GM23338 (cell line): Measurements from ENCODE around the gene AKAP7. TPM values are rescaled to one million over a fixed set of nuclear protein-coding genes. Genes with fewer than 3 reads are reported as not detected.

Source experiments
- ATAC-seq: fragments of 200-7000 bp; cut with Tn5 transposase; 3 replicates; pipeline ENCODE4 v1.9.1; 2020
- DNase-seq: peaks from one replicate; pipeline ENCODE4 v3.0.0-alpha.2; 2015; ENCODE audit warnings: low spot score
- H2AFZ ChIP-seq: fragments of 200-600 bp; sonication (generic); 2 replicates; pipeline ENCODE4 v1.8.0; 2016; ENCODE audit warnings: antibody characterized with exemption, mild to moderate bottlenecking, moderate library complexity
- H3F3A ChIP-seq: fragments of 200-600 bp; sonication (generic); replicated peaks from 2 replicates; pipeline ENCODE4 v1.8.0; 2017; ENCODE audit warnings: antibody characterized with exemption, mixed run types, low read depth
- H3K27ac ChIP-seq: fragments of 200-600 bp; sonication (generic); 2 replicates; pipeline ENCODE4 v1.6.1; 2016; ENCODE audit warnings: low read depth
- H3K27me3 ChIP-seq: fragments of 200-600 bp; sonication (generic); 2 replicates; pipeline ENCODE4 v1.8.0; 2016; ENCODE audit warnings: mild to moderate bottlenecking, mixed run types, moderate library complexity; ENCODE audit not compliant: insufficient read depth
- H3K36me3 ChIP-seq: fragments of 200-600 bp; sonication (generic); 2 replicates; pipeline ENCODE4 v1.8.0; 2016; ENCODE audit warnings: mild to moderate bottlenecking; ENCODE audit not compliant: insufficient read depth
- H3K4me1 ChIP-seq: fragments of 200-600 bp; sonication (generic); 2 replicates; pipeline ENCODE4 v1.8.0; 2016; ENCODE audit warnings: mild to moderate bottlenecking, moderate library complexity; ENCODE audit not compliant: insufficient read depth
- H3K4me2 ChIP-seq: fragments of 200-600 bp; sonication (generic); 2 replicates; pipeline ENCODE4 v1.7.1; 2017; ENCODE audit warnings: mixed run types
- H3K4me3 ChIP-seq: fragments of 200-600 bp; sonication (generic); 2 replicates; pipeline ENCODE4 v1.6.1; 2016; ENCODE audit warnings: mixed run types
- H3K79me2 ChIP-seq: fragments of 200-600 bp; sonication (generic); replicated peaks from 2 replicates; pipeline ENCODE4 v1.8.0; 2017; ENCODE audit warnings: mild to moderate bottlenecking; ENCODE audit not compliant: insufficient read depth
- H3K9me2 ChIP-seq: fragments of 200-600 bp; sonication (generic); 2 replicates; pipeline ENCODE4 v1.8.0; 2017; ENCODE audit not compliant: insufficient read depth
- H4K20me1 ChIP-seq: fragments of 200-600 bp; sonication (generic); replicated peaks from 2 replicates; pipeline ENCODE4 v1.8.0; 2017; ENCODE audit warnings: mild to moderate bottlenecking; ENCODE audit not compliant: insufficient read depth
- H3K27ac Mint-ChIP-seq: 2 replicates; pipeline ENCODE4 v1.8.0; 2020; ENCODE audit warnings: inconsistent platforms, mild to moderate bottlenecking, moderate library complexity, mixed read lengths
- H3K27me3 Mint-ChIP-seq: 3 replicates; pipeline ENCODE4 v1.8.0; 2022; ENCODE audit warnings: low read depth, mild to moderate bottlenecking, moderate library complexity, mixed read lengths, inconsistent platforms; ENCODE audit not compliant: insufficient read depth, poor library complexity
- H3K36me3 Mint-ChIP-seq: 3 replicates; pipeline ENCODE4 v1.8.0; 2021; ENCODE audit warnings: low read depth, mild to moderate bottlenecking, inconsistent platforms, moderate library complexity, mixed read lengths
- H3K4me1 Mint-ChIP-seq: 3 replicates; pipeline ENCODE4 v1.8.0; 2020; ENCODE audit warnings: mild to moderate bottlenecking, inconsistent platforms, mixed read lengths
- H3K4me3 Mint-ChIP-seq: 3 replicates; pipeline ENCODE4 v1.8.0; 2021; ENCODE audit warnings: moderate library complexity, mild to moderate bottlenecking, inconsistent platforms, mixed read lengths
- H3K9me3 Mint-ChIP-seq: 3 replicates; pipeline ENCODE4 v1.8.0; 2020; ENCODE audit warnings: moderate library complexity, mild to moderate bottlenecking, inconsistent platforms, mixed read lengths
- CTCF ChIP-seq, 2 experiments: fragments of 200-600 bp in 1 of 2; sonication (generic) in 1 of 2; conservative IDR thresholded peaks; 2 replicates each; pipeline versions ENCODE4 v1.5.1 to v1.6.1; 2016 to 2017; ENCODE audit warnings: antibody characterized with exemption in 2 of 2, low read depth in 2 of 2, mild to moderate bottlenecking in 2 of 2, moderate library complexity in 1 of 2
- EZH2 ChIP-seq: fragments of 200-600 bp; sonication (generic); IDR thresholded peaks from one replicate; pipeline ENCODE4 v1.8.0; 2017; ENCODE audit warnings: antibody characterized with exemption, mild to moderate bottlenecking, low read depth; ENCODE audit not compliant: unreplicated experiment
- EZH2phosphoT487 ChIP-seq: fragments of 200-600 bp; sonication (generic); IDR thresholded peaks from one replicate; pipeline ENCODE4 v1.8.1; 2018; ENCODE audit warnings: antibody characterized with exemption; ENCODE audit not compliant: unreplicated experiment
- JUNB ChIP-seq: IDR thresholded peaks from one replicate; pipeline ENCODE4 v1.6.1; 2016; ENCODE audit warnings: antibody characterized with exemption; ENCODE audit not compliant: unreplicated experiment
- NANOG ChIP-seq: IDR thresholded peaks from 2 replicates; pipeline ENCODE4 v1.6.1; 2016; ENCODE audit warnings: antibody characterized with exemption, borderline replicate concordance
- POLR2AphosphoS5 ChIP-seq: IDR thresholded peaks from 2 replicates; pipeline ENCODE4 v1.6.1; 2016; ENCODE audit warnings: antibody characterized with exemption, low read depth
- STAT1 ChIP-seq: IDR thresholded peaks from one replicate; pipeline ENCODE4 v1.6.1; 2016; ENCODE audit warnings: antibody characterized with exemption; ENCODE audit not compliant: unreplicated experiment
- ZNF114 ChIP-seq: fragments of 250-450 bp; sonication (Bioruptor Pico); IDR thresholded peaks from 2 replicates; pipeline ENCODE4 v1.5.0; 2020; ENCODE audit warnings: mild to moderate bottlenecking, moderate library complexity
- ZNF331 ChIP-seq: fragments of 250-450 bp; sonication (Bioruptor Pico); IDR thresholded peaks from 2 replicates; pipeline ENCODE4 v1.5.0; 2020; ENCODE audit warnings: low read depth, mild to moderate bottlenecking, moderate library complexity
- polyA plus RNA-seq: library from polyadenylated mRNA; unstranded; fragments of >200 nt; fragmentation: Nextera tagmentation; extraction: Ambion mirVana; gene quantifications from 2 replicates; pipeline ENCODE4 v1.2.1, GENCODE V29; 2016
- total RNA-seq: library from RNA; depleted of rRNA; stranded (reverse); fragments of >200 nt; shearing (Covaris generic); gene quantifications from 2 replicates; pipeline ENCODE4 v1.2.3, GENCODE V29; 2014
- TF ChIP-seq, protein P1 (sequence below): IDR thresholded peaks from 2 replicates; pipeline ENCODE4 v1.6.1; 2016; ENCODE audit warnings: antibody characterized with exemption
- TF ChIP-seq, protein P2 (sequence below): IDR thresholded peaks from one replicate; pipeline ENCODE4 v1.6.1; 2018; ENCODE audit warnings: antibody characterized with exemption; ENCODE audit not compliant: unreplicated experiment

AKAP7 gene
- total and polyA plus RNA-seq, 2 experiments from 2014 or later = 12.2 to 20.0 TPM

GRCh38 chr6:131270534-131270933, 135.3 kb downstream of the AKAP7 start (continued):
- TF ChIP-seq CTCF (conservative IDR thresholded peaks at IDR 0.05; ENCODE audit: low read depth in 2 of 2) = no peak
- TF ChIP-seq EZH2 = no peak
- TF ChIP-seq POLR2AphosphoS5 = no peak
- no peak for TF ChIP-seq JUNB
- no peak for TF ChIP-seq ZNF114
- TF ChIP-seq, protein P1, sequence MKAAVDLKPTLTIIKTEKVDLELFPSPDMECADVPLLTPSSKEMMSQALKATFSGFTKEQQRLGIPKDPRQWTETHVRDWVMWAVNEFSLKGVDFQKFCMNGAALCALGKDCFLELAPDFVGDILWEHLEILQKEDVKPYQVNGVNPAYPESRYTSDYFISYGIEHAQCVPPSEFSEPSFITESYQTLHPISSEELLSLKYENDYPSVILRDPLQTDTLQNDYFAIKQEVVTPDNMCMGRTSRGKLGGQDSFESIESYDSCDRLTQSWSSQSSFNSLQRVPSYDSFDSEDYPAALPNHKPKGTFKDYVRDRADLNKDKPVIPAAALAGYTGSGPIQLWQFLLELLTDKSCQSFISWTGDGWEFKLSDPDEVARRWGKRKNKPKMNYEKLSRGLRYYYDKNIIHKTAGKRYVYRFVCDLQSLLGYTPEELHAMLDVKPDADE = no peak
- no peak for TF ChIP-seq EZH2phosphoT487
- TF ChIP-seq STAT1 = no peak
- TF ChIP-seq, protein P2, sequence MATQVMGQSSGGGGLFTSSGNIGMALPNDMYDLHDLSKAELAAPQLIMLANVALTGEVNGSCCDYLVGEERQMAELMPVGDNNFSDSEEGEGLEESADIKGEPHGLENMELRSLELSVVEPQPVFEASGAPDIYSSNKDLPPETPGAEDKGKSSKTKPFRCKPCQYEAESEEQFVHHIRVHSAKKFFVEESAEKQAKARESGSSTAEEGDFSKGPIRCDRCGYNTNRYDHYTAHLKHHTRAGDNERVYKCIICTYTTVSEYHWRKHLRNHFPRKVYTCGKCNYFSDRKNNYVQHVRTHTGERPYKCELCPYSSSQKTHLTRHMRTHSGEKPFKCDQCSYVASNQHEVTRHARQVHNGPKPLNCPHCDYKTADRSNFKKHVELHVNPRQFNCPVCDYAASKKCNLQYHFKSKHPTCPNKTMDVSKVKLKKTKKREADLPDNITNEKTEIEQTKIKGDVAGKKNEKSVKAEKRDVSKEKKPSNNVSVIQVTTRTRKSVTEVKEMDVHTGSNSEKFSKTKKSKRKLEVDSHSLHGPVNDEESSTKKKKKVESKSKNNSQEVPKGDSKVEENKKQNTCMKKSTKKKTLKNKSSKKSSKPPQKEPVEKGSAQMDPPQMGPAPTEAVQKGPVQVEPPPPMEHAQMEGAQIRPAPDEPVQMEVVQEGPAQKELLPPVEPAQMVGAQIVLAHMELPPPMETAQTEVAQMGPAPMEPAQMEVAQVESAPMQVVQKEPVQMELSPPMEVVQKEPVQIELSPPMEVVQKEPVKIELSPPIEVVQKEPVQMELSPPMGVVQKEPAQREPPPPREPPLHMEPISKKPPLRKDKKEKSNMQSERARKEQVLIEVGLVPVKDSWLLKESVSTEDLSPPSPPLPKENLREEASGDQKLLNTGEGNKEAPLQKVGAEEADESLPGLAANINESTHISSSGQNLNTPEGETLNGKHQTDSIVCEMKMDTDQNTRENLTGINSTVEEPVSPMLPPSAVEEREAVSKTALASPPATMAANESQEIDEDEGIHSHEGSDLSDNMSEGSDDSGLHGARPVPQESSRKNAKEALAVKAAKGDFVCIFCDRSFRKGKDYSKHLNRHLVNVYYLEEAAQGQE = no peak
- no peak for TF ChIP-seq ZNF331

GRCh38 chr6:131275273-131275672, 140.0 kb downstream of the AKAP7 start:
- H3K4me3 Mint-ChIP-seq = no peak overlapping the region
- H3K9me2 ChIP-seq = peaks cover 13% of the 10 kb centered on the region; the same call in 1 of the 2 replicates
- H3K27ac ChIP-seq = no peak overlapping the region
- H4K20me1 ChIP-seq = no peaks in the 10 kb centered on the region
- H3K4me2 ChIP-seq = no peak overlapping the region
- DNase-seq (no peak), ATAC-seq (no peak)
- H3K36me3 ChIP-seq = no peaks in the 10 kb centered on the region; the same call in 1 of the 2 replicates
- H3K79me2 ChIP-seq = no peaks in the 10 kb centered on the region
- peaks cover 6% of the 10 kb centered on the region; the same call in 2 of the 3 replicates for H3K4me1 Mint-ChIP-seq
- no peak overlapping the region for H2AFZ ChIP-seq
- no peaks in the 10 kb centered on the region for H3K27me3 ChIP-seq
- peaks cover 4% of the 10 kb centered on the region for H3K27me3 Mint-ChIP-seq
- H3K4me3 ChIP-seq = no peak overlapping the region
- peaks cover 5% of the 10 kb centered on the region for H3K4me1 ChIP-seq
- peaks cover 21% of the 10 kb centered on the region; the same call in 2 of the 3 replicates for H3K36me3 Mint-ChIP-seq
- peaks cover 11% of the 10 kb centered on the region for H3K9me3 Mint-ChIP-seq
- H3F3A ChIP-seq = no peaks in the 10 kb centered on the region
- H3K27ac Mint-ChIP-seq = 0 out of 2 replicates have a peak overlapping the region, but pooled peaks have one; percentile 52
- no peak for TF ChIP-seq JUNB
- TF ChIP-seq NANOG = no peak
